UCSD-AML1 (cell line): ENCODE data around the gene DNAH9.

Experiments
- DNase-seq: peaks from one replicate; lab custom pipeline; 2025; ENCODE audit not compliant: unreplicated experiment; lab: John Stamatoyannopoulos, UW

DNAH9 gene

DNA sequence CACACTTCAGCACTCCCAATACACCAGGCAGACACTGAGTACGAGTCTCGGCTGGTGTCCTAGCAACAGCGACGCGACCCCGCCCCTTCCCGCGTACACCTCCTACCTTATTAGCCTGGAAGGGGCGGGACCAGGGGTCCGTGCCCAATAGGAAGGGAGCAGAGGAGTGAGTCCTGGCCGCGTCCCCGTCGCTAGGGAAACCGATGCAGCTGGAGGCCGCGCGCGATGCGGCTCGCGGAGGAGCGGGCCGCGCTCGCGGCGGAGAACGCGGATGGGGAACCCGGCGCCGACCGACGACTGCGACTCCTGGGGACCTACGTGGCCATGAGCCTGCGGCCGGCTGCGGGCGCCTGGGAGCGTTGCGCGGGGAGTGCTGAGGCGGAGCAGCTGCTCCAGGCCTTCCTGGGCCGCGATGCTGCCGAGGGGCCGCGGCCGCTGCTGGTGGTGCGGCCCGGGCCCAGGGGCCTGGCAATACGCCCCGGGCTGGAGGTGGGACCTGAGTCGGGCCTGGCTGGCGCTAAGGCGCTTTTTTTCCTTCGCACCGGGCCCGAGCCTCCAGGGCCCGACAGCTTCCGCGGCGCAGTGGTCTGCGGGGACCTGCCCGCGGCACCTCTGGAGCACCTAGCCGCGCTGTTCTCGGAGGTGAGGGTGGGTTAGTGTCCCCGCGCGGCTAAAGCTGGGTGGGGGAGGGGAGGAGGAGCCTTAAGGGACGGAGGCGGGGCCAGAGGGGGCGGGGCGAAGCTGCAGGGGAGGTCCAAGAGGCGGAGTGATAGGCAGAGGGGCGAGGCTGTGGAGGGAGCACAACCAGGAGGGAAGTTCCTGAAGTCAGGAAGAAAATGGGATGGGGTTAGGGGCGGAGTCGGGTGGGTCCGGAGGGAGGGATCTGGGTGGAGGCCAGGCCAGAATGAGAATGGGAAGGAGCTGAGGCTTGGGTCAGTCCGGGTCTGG, at the start of gene DNAH9:
Gene DNAH9 (plus strand): TSS at position 197 of the 948 bp plus-strand sequence. CDS start 29 bp downstream, at position 226.
- no peak for DNase-seq

GRCh38 chr17:11550431-11550830, 47.8 kb upstream of the DNAH9 start:
- no peak for DNase-seq

DNA sequence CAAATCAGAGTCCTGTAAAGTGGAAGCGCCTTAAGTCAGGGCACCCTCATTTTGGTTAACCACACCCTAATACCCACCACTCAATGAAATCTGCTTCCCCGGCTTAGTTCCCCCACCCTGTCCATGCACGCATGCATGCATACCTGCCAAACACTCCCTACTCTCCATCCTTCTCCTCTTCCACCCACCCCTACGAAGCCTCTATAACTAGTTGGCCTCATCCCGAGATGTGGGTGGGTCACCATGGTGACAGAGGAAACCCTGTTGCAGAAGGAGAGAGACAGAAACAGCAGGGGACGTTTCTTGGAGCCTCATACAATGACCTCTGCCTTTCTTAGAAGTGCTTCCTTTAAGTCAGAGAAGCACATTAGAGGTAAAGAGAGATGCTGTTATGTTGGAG, 46.8 kb upstream of the DNAH9 start:
- no peak for DNase-seq

GRCh38 chr17:11553135-11553534, 45.1 kb upstream of the DNAH9 start:
- DNase-seq, result no peak

DNA sequence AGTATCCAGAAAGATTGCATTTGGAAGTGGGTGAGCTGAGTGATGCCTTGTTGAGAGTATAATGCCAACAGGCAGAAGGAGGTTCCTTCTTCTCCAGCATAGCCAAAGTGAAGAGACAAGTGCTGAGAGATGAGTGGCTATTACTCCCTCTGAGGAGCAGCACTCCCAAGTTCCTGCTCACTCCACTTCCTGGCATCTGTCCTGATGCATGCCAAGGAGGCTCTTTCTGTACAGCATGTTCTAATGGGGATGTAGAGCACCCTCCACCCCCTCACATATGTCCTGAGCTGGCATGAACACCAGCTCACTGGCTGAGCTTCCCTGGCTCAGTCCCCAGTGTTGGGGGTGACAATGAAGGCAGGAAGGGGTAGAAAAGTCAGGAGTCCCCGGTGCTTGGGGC, 44.2 kb upstream of the DNAH9 start:
- DNase-seq, result no peak

GRCh38 chr17:11554542-11554941, 43.7 kb upstream of the DNAH9 start:
- no peak for DNase-seq

- no peak for DNase-seq
Measured at GRCh38 chr17:11555530-11555929, 42.7 kb upstream of the DNAH9 start.

- DNase-seq, result no peak
Measured at GRCh38 chr17:11557727-11558452, 40.4 kb upstream of the DNAH9 start.

DNA sequence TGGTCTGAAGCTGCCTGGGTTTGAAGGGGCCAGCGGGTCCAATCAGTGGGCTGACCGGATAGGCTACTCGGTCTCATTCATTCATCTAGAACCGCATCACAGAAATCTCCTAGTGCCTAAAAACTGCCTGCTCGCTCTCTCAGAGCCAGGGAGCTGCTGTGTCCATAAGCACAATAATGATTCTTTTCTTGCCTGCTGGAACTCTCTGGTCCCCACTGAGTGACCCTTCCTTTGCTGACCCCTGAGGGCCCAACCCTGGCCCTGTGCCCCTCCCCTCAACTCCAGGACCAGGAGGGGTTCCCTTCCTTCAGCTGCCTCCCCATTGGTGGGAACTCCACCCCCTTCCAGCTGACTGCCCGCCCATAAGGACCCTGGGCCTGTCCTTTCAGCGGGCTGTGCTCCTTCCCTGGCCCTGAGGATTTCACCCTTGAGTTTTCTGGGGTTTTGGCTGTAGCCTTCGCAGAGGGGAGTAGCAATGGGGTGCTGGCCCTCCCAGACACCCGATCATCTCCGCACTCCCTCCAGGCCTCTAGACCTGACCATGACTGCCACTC, 39.5 kb upstream of the DNAH9 start:
- DNase-seq, result no peak

DNA sequence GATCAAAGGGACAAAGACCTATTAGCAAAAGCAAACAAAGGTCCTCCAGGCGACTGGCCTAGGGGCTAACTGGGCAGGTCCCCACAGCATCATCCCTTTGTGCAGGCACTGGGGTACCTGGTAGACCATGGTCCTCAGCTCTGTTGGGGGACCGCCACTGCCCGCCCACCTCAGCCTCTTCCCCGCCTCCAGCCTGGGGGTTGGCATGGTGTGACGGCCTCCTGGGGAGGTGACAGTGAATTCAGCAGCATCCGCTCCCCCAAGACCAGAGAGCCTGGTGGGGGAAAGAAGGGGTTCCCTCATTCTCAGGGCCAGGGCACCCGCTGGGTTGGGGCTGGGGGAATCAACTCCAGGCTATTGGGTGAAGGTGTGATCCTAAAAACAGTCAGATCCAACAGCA, 38.7 kb upstream of the DNAH9 start:
- DNase-seq, result no peak

DNA sequence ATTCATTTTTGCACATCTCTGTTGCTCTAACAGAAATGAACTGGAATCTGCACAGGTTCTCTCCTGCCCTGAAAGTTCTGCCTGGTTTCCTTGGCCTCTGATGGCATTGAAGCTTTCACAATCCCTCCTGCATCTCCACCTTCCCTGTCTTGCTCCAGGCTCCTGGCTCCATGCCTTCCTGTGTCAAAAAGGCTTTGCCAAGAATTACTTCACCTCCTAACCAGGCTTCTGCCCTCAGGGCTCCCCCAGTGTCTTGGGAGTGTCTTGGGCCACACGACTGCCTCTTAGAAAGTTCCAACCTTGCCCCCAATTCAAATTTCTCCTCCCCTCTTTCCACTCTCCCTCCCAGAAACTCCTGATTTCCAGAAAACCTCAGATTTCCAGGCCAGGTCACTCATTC, 37.0 kb upstream of the DNAH9 start:
- DNase-seq, result no peak

GRCh38 chr17:11561702-11562101, 36.6 kb upstream of the DNAH9 start:
- DNase-seq, result no peak

GRCh38 chr17:11564589-11565380, 33.5 kb upstream of the DNAH9 start:
- DNase-seq, result no peak

DNA sequence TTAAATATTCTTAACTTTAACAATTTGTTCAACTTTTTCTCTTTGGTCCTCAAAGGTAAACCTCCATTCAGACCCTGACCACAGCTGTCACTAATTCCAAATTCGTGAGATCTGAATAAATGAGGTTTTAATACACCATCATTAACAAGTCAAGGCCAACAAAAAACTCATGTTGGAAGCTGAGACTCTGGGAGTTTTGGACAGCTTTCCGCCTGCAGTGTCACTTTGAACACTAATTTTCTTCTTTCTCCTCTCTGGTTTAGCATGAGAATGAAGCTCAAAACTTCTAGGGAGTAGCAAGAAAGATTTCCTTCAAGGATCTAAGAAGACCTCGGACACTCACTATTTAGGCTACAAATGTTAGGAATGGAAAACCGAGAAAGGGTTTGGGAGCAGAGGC, 32.7 kb upstream of the DNAH9 start:
- DNase-seq, result no peak

GRCh38 chr17:11578998-11579397, 19.3 kb upstream of the DNAH9 start:
- no peak for DNase-seq

DNA sequence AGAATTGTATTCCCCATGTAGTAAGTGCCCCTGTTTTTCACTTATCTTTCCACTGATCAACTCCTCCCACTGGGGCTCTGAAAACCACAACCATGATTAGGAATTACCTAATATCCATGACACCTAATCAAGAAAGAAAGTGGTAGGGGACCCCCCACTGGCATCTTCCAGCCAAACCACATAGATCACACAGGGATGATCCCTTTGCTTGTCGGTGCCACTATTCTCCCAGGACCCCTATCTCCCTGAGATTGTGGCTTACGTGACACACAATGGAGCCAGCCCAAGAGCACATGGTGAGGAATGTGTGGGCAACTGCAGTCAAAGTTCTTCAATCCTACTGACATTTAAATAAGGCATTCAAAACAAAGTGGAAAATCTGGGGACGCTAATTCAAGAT, 17.6 kb upstream of the DNAH9 start:
- DNase-seq, result no peak

DNA sequence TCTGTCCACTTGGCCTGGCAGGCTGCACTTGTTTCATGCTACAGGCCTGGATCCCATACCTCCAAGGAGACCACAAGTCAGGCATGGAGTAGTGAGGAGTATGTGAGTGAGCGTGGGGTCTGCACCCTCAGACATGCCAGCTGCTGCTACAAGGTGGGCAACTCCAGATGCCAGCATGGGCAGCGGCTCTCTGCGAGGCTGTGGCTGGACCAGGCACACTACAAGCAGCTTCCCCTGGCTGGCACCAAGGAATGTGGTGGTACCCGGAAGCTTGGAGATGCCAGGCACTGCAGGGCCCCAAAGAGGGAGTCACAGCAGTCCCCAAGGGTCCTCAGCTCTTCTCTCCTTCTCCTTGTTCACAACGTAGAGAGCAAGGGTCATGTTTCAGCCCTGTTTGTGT, 16.1 kb upstream of the DNAH9 start:
- DNase-seq, result no peak

- DNase-seq, result no peak
Measured at GRCh38 chr17:11583306-11583992, 14.8 kb upstream of the DNAH9 start.

- DNase-seq, result no peak
Measured at GRCh38 chr17:11589716-11590115, 8.6 kb upstream of the DNAH9 start.

GRCh38 chr17:11601661-11602060, 3.4 kb downstream of the DNAH9 start:
- DNase-seq, result no peak

DNA sequence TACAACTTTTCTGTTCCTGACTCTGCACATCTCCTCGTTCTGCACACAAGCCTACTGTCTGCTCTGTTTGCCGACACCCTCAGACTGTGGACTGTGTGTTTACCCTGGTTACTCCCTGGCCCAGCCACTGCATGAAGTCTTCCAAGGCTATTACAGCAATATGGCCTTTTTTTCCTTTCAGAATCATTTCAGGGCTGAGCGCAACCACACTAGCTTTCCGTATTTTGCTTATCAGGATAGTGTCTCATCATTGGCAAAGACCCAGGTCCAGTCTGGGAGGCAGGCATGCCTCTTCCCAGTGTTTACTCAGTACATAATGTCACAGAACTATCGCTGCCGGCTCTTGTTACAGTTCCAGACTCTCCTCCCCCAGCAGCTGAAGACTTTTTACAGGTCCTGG, 10.1 kb downstream of the DNAH9 start:
- no peak for DNase-seq
